ENCODE data around the gene TRIM67.

The TRIM67 gene

DNA sequence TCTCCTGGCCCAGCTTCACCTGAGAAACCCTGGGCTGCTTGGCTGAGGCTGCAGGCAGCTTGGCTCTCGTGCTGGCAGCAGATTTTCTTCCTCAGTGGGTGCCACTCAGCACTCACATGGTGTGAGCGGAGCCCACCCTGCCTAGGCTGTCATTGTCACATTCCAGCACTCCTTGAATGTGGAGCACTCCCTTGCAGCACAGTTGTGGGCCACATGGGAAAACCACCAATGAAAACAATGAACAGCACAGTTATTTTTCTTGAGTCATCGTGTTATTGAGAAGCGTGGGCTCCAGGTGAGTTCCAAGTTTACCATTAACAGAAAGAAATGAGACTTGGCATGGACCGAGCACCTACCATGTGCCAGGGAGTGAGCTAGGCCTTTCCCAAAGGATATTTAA is 27.2 kb upstream of the TRIM67 start:
- Histone ChIP-seq H4K20me1 (ENCODE audit: low read depth, low read length) (no peaks in the 10 kb centered on the region), H3K9ac (ENCODE audit: low read length) (no peak overlapping the region), H3K27me3 (ENCODE audit: low read length) (no peaks in the 10 kb centered on the region), H3K4me2 (ENCODE audit: low read depth, low read length, poor library complexity, severe bottlenecking) (no peak overlapping the region), H2AFZ (ENCODE audit: low read depth, low read length, severe bottlenecking) (no peak overlapping the region), H3K79me2 (ENCODE audit: insufficient read depth, low read length) (no peaks in the 10 kb centered on the region), H3K27ac (ENCODE audit: low read depth, low read length) (no peak overlapping the region), H3K36me3 (ENCODE audit: low read length) (no peaks in the 10 kb centered on the region), H3K9me2 (replicated peaks; ENCODE audit: insufficient read depth, low read length) (no peaks in the 10 kb centered on the region), H3F3A (ENCODE audit: insufficient read depth) (no peaks in the 10 kb centered on the region), H3K9me3 (ENCODE audit: insufficient read depth, low read length) (no peaks in the 10 kb centered on the region), H3K4me3 (ENCODE audit: insufficient read depth, low read length, poor library complexity, severe bottlenecking) (no peak overlapping the region)
- no peak for TF ChIP-seq EZH2phosphoT487 (conservative IDR thresholded peaks at IDR 0.05; ENCODE audit: low read length)

DNA sequence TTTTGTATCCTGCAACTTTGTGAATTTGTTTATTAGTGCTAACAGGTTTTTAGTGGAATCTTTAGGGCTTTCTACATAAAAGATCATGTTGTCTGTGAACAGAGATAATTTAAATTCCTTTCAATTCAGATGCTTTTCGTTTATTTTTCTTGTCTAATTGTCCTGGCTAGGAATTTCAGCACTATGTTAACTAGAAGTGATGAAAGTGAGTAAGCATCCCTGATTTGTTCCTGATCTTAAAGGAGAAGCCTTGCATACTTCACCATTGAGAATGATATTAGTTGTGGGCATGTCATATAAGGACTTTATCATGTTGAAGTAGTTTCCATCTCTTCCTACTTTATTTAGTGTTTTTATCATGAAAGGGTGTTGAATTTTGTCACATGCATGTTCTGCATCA is 23.6 kb upstream of the TRIM67 start:
- Histone ChIP-seq H3K9me2 (replicated peaks; ENCODE audit: insufficient read depth, low read length) (no peaks in the 10 kb centered on the region), H3K36me3 (ENCODE audit: low read length) (no peaks in the 10 kb centered on the region), H3K9ac (ENCODE audit: low read length) (no peak overlapping the region), H3K4me3 (ENCODE audit: insufficient read depth, low read length, poor library complexity, severe bottlenecking) (no peak overlapping the region), H3K27ac (ENCODE audit: low read depth, low read length) (no peak overlapping the region), H4K20me1 (ENCODE audit: low read depth, low read length) (no peaks in the 10 kb centered on the region), H3K4me2 (ENCODE audit: low read depth, low read length, poor library complexity, severe bottlenecking) (no peak overlapping the region), H3K27me3 (ENCODE audit: low read length) (0 out of 2 replicates have a peak, but pooled peaks cover 3% of the 10 kb centered on the region), H3F3A (ENCODE audit: insufficient read depth) (no peaks in the 10 kb centered on the region), H2AFZ (ENCODE audit: low read depth, low read length, severe bottlenecking) (no peak overlapping the region), H3K9me3 (ENCODE audit: insufficient read depth, low read length) (no peaks in the 10 kb centered on the region), H3K79me2 (ENCODE audit: insufficient read depth, low read length) (no peaks in the 10 kb centered on the region)
- no peak for TF ChIP-seq EZH2phosphoT487 (conservative IDR thresholded peaks at IDR 0.05; ENCODE audit: low read length)
- TF ChIP-seq, protein P1, sequence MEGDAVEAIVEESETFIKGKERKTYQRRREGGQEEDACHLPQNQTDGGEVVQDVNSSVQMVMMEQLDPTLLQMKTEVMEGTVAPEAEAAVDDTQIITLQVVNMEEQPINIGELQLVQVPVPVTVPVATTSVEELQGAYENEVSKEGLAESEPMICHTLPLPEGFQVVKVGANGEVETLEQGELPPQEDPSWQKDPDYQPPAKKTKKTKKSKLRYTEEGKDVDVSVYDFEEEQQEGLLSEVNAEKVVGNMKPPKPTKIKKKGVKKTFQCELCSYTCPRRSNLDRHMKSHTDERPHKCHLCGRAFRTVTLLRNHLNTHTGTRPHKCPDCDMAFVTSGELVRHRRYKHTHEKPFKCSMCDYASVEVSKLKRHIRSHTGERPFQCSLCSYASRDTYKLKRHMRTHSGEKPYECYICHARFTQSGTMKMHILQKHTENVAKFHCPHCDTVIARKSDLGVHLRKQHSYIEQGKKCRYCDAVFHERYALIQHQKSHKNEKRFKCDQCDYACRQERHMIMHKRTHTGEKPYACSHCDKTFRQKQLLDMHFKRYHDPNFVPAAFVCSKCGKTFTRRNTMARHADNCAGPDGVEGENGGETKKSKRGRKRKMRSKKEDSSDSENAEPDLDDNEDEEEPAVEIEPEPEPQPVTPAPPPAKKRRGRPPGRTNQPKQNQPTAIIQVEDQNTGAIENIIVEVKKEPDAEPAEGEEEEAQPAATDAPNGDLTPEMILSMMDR (IDR thresholded peaks at IDR 0.05; ENCODE audit: insufficient read depth, low read length, poor library complexity, severe bottlenecking) = no peak

DNA sequence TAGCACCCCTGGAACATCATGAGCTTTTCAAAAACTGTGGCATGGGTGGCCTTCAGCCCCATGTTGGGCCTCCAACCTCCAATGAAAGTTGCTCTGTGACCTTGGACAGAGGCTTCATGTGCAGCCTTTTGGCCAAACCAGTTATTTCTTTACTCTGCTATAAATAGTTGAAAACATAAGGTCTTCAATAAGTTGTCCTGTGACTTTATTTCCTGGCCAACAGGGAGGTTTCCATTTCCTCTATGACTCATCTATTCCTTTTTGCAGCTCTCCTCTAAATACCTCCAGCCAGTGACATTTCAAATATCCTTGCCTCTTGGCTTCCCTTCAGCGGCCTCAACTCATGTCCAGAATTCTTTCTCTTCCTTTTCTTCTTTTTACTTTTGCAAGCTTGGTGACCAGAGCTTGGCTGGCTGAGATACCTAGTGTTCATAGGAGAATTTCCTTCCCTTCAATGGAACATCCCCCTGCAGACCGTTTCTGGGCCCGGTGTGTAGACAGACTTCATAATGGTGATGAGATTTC is 22.7 kb upstream of the TRIM67 start:
- no peak overlapping the region for H2AFZ ChIP-seq (ENCODE audit: low read depth, low read length, severe bottlenecking)
- no peak overlapping the region for H3K9ac ChIP-seq (ENCODE audit: low read length)
- H3K4me3 ChIP-seq (ENCODE audit: insufficient read depth, low read length, poor library complexity, severe bottlenecking) = no peak overlapping the region
- H3K9me2 ChIP-seq (replicated peaks; ENCODE audit: insufficient read depth, low read length) = no peaks in the 10 kb centered on the region
- no peaks in the 10 kb centered on the region for H3K79me2 ChIP-seq (ENCODE audit: insufficient read depth, low read length)
- H3K27ac ChIP-seq (ENCODE audit: low read depth, low read length) = no peak overlapping the region
- no peaks in the 10 kb centered on the region for H4K20me1 ChIP-seq (ENCODE audit: low read depth, low read length)
- no peak overlapping the region for H3K4me2 ChIP-seq (ENCODE audit: low read depth, low read length, poor library complexity, severe bottlenecking)
- H3K36me3 ChIP-seq (ENCODE audit: low read length) = no peaks in the 10 kb centered on the region
- H3F3A ChIP-seq (ENCODE audit: insufficient read depth) = no peaks in the 10 kb centered on the region
- no peak for TF ChIP-seq EZH2phosphoT487 (conservative IDR thresholded peaks at IDR 0.05; ENCODE audit: low read length)
- TF ChIP-seq, protein P1 (IDR thresholded peaks at IDR 0.05; ENCODE audit: insufficient read depth, low read length, poor library complexity, severe bottlenecking) = no peak
- no peaks in the 10 kb centered on the region for H3K9me3 ChIP-seq (ENCODE audit: insufficient read depth, low read length)
- H3K27me3 ChIP-seq (ENCODE audit: low read length) = 0 out of 2 replicates have a peak, but pooled peaks cover 3% of the 10 kb centered on the region
